HG03108 (cell line): ENCODE measurements around the gene LRP1B.
A peak's percentile ranks its signal among the peaks of the same experiment; 100 is the strongest.
"Not testable (repeated sequence)": the region's sequence is repeated elsewhere in the genome, so short reads cannot be mapped to it uniquely, and the experiment has no call there.

ENCODE experiments used
- ATAC-seq: cut with Tn5 transposase; IDR thresholded peaks from one replicate; pipeline ENCODE4 v1.9.1; 2021; ENCODE audit warnings: moderate library complexity; ENCODE audit not compliant: unreplicated experiment

The LRP1B gene

GRCh38 chr2:140658760-140659692 is 1471.8 kb downstream of the LRP1B start:
- no peak for ATAC-seq

GRCh38 chr2:140657657-140658056 is 1473.2 kb downstream of the LRP1B start:
- ATAC-seq, result no peak

GRCh38 chr2:140654565-140654964 is 1476.3 kb downstream of the LRP1B start:
- ATAC-seq, result no peak

- ATAC-seq, result no peak
Measured at GRCh38 chr2:140650825-140651224, 1480.0 kb downstream of the LRP1B start.

GRCh38 chr2:140650134-140650533 is 1480.7 kb downstream of the LRP1B start:
- not testable (repeated sequence) for ATAC-seq

- ATAC-seq, result no peak
Measured at GRCh38 chr2:140648393-140648792, 1482.4 kb downstream of the LRP1B start.

- ATAC-seq, result no peak
Measured at GRCh38 chr2:140643761-140644187, 1487.0 kb downstream of the LRP1B start.

GRCh38 chr2:140641163-140641562 is 1489.7 kb downstream of the LRP1B start:
- ATAC-seq, result no peak

- peak; percentile 74 for ATAC-seq
Measured at GRCh38 chr2:140639628-140640027, 1491.2 kb downstream of the LRP1B start.

GRCh38 chr2:140630557-140630956 is 1500.3 kb downstream of the LRP1B start:
- ATAC-seq, result no peak

GRCh38 chr2:140627885-140628284 is 1502.9 kb downstream of the LRP1B start:
- ATAC-seq, result no peak

- no peak for ATAC-seq
Measured at GRCh38 chr2:140627136-140627535, 1503.7 kb downstream of the LRP1B start.

GRCh38 chr2:140624200-140624599 is 1506.6 kb downstream of the LRP1B start:
- no peak for ATAC-seq

- ATAC-seq, result no peak
Measured at GRCh38 chr2:140621583-140622362, 1509.0 kb downstream of the LRP1B start.

GRCh38 chr2:140604788-140605187 is 1526.0 kb downstream of the LRP1B start:
- no peak for ATAC-seq

- no peak for ATAC-seq
Measured at GRCh38 chr2:140604096-140604495, 1526.7 kb downstream of the LRP1B start.

GRCh38 chr2:140603416-140603815 is 1527.4 kb downstream of the LRP1B start:
- no peak for ATAC-seq

- ATAC-seq, result no peak
Measured at GRCh38 chr2:140601801-140602200, 1529.0 kb downstream of the LRP1B start.

- ATAC-seq, result no peak
Measured at GRCh38 chr2:140601342-140601741, 1529.5 kb downstream of the LRP1B start.

- no peak for ATAC-seq
Measured at GRCh38 chr2:140600116-140600515, 1530.7 kb downstream of the LRP1B start.

GRCh38 chr2:140597836-140598235 is 1533.0 kb downstream of the LRP1B start:
- ATAC-seq, result no peak

- ATAC-seq, result no peak
Measured at GRCh38 chr2:140597205-140597604, 1533.6 kb downstream of the LRP1B start.
